Endothelial cell of umbilical vein (primary cell): Measurements from ENCODE around the gene AOX1. TPM values are rescaled to one million over a fixed set of nuclear protein-coding genes. Genes with fewer than 3 reads are reported as not detected.

Experiments used
- BruUV-seq: library from RNA; stranded (reverse); fragments of 400-500 nt; replicated peaks from 2 replicates; lab custom pipeline; 2021; lab: Mats Ljungman, UMichigan
- CTCF ChIA-PET: fragments of 300-600, 350-600 bp; sonication (Branson Sonifier 250); formaldehyde crosslinking; loops from one replicate; lab custom pipeline; 2021; ENCODE audit warnings: antibody characterized with exemption, inconsistent platforms; lab: Charles Lee
- POLR2A ChIA-PET: fragments of 300-600, 350-600 bp; sonication (Branson Sonifier 250); formaldehyde crosslinking; loops from one replicate; lab custom pipeline; 2021; ENCODE audit warnings: antibody characterized with exemption, inconsistent platforms; lab: Charles Lee
- DNase-seq: peaks from one replicate; pipeline ENCODE4 v3.0.0-alpha.2; 2011; ENCODE audit warnings: low read depth, low spot score
- FAIRE-seq: peaks from 2 replicates; lab custom pipeline; 2011; peaks lifted over from hg19 to GRCh38; lab: Jason Lieb, UNC
- H2AFZ ChIP-seq: 2 replicates; pipeline ENCODE4 v1.6.0; 2012; ENCODE audit warnings: low read depth, low read length, control low read depth, inconsistent platforms
- H3K27ac ChIP-seq: 2 replicates; pipeline ENCODE4 v1.5.1; 2011; ENCODE audit warnings: low read depth, mild to moderate bottlenecking, control low read depth, low read length, moderate library complexity; ENCODE audit not compliant: insufficient read depth
- H3K27me3 ChIP-seq, 2 experiments: 2 replicates each; pipeline versions ENCODE4 v1.6.0 to v1.6.1; 2011; ENCODE audit warnings: low read length in 2 of 2, mixed read lengths in 1 of 2; ENCODE audit not compliant: control insufficient read depth in 2 of 2, insufficient read depth in 2 of 2
- H3K36me3 ChIP-seq, 2 experiments: 2 replicates in 1 of 2; 3 replicates in 1 of 2; pipeline ENCODE4 v1.5.1; 2011; ENCODE audit warnings: low read length in 2 of 2, mild to moderate bottlenecking in 1 of 2, moderate library complexity in 1 of 2; ENCODE audit not compliant: control insufficient read depth in 2 of 2, insufficient read depth in 2 of 2; ENCODE audit errors: extremely low read depth in 1 of 2
- H3K4me1 ChIP-seq: 3 replicates; pipeline ENCODE4 v1.5.1; 2011; ENCODE audit warnings: mild to moderate bottlenecking, low read length; ENCODE audit not compliant: control insufficient read depth, insufficient read depth; ENCODE audit errors: extremely low read depth
- H3K4me2 ChIP-seq: 2 replicates; pipeline ENCODE4 v1.6.1; 2011; ENCODE audit warnings: low read length, control low read depth, mixed read lengths; ENCODE audit not compliant: insufficient read depth
- H3K4me3 ChIP-seq, 3 experiments: fragments of 200-600 bp in 1 of 3; sonication (generic), shearing (Covaris generic) in 1 of 3; replicated peaks in 1 of 3; 2 replicates each; pipeline ENCODE4 v1.5.1; 2011 to 2016; ENCODE audit warnings: control low read depth in 3 of 3, low read length in 3 of 3, mild to moderate bottlenecking in 2 of 3, inconsistent platforms in 1 of 3, low read depth in 1 of 3, moderate library complexity in 1 of 3; ENCODE audit not compliant: insufficient read depth in 1 of 3
- H3K79me2 ChIP-seq: 2 replicates; pipeline ENCODE4 v1.6.0; 2012; ENCODE audit warnings: low read length, inconsistent platforms; ENCODE audit not compliant: control insufficient read depth, insufficient read depth
- H3K9ac ChIP-seq: replicated peaks from 2 replicates; pipeline ENCODE3; 2011; ENCODE audit warnings: low read length, control low read depth; ENCODE audit not compliant: insufficient read depth; ENCODE audit errors: extremely low read depth
- H3K9me1 ChIP-seq: replicated peaks from 3 replicates; pipeline ENCODE4 v1.6.0; 2011; ENCODE audit warnings: mild to moderate bottlenecking, low read length; ENCODE audit not compliant: control insufficient read depth, insufficient read depth; ENCODE audit errors: extremely low read depth
- H3K9me3 ChIP-seq: replicated peaks from 2 replicates; pipeline ENCODE4 v1.5.1; 2012; ENCODE audit warnings: low read length, inconsistent platforms; ENCODE audit not compliant: control insufficient read depth, insufficient read depth
- H4K20me1 ChIP-seq: replicated peaks from 2 replicates; pipeline ENCODE3; 2011; ENCODE audit warnings: mild to moderate bottlenecking, low read length; ENCODE audit not compliant: control insufficient read depth, insufficient read depth; ENCODE audit errors: extremely low read depth
- CTCF ChIP-seq, 2 donors: IDR thresholded peaks; 1 replicate in 1 of 2; 2 replicates in 1 of 2; pipeline ENCODE4 v1.5.1; 2011; ENCODE audit warnings: low read length in 2 of 2, mild to moderate bottlenecking in 2 of 2, moderate library complexity in 2 of 2, control low read depth in 1 of 2, inconsistent platforms in 1 of 2, low read depth in 1 of 2; ENCODE audit not compliant: insufficient read depth in 1 of 2; ENCODE audit errors: extremely low read depth in 1 of 2
- EZH2 ChIP-seq: IDR thresholded peaks from 2 replicates; pipeline ENCODE4 v1.6.1; 2012; ENCODE audit warnings: borderline replicate concordance, low read depth, mild to moderate bottlenecking, moderate library complexity, low read length, inconsistent platforms; ENCODE audit not compliant: severe bottlenecking
- FOS ChIP-seq: IDR thresholded peaks from 2 replicates; pipeline ENCODE4 v1.6.1; 2011; ENCODE audit warnings: mild to moderate bottlenecking, low read length, moderate library complexity, borderline replicate concordance; ENCODE audit not compliant: insufficient read depth
- GATA2 ChIP-seq: IDR thresholded peaks from 2 replicates; pipeline ENCODE4 v1.7.0; 2011; ENCODE audit warnings: low read depth, mild to moderate bottlenecking, moderate library complexity, mixed read lengths, low read length; ENCODE audit not compliant: insufficient read length, insufficient read depth
- JUN ChIP-seq: IDR thresholded peaks from 2 replicates; pipeline ENCODE4 v1.6.1; 2011; ENCODE audit warnings: borderline replicate concordance, low read depth; ENCODE audit not compliant: insufficient read length, insufficient read depth
- MAX ChIP-seq: IDR thresholded peaks from 2 replicates; pipeline ENCODE4 v1.6.1; 2011; ENCODE audit not compliant: insufficient read depth, insufficient read length
- MYC ChIP-seq: IDR thresholded peaks from one replicate; pipeline ENCODE4 v1.6.1; 2011; ENCODE audit warnings: mild to moderate bottlenecking, low read depth, low read length
- POLR2A ChIP-seq: IDR thresholded peaks from 2 replicates; pipeline ENCODE4 v1.6.1; 2012; ENCODE audit warnings: low read depth, mild to moderate bottlenecking, control low read depth, low read length
- POLR2AphosphoS5 ChIP-seq: IDR thresholded peaks from 2 replicates; pipeline ENCODE4 v1.6.1; 2012; ENCODE audit warnings: low read depth, mild to moderate bottlenecking, control low read depth, low read length, moderate library complexity; ENCODE audit not compliant: insufficient read depth
- dilution Hi-C: fragments of 300-500 bp; cut with MboI; formaldehyde crosslinking; loops from one replicate; pipeline ENCODE4 v1.15.0; 2019; ENCODE audit warnings: low sequenced_read_pairs; ENCODE audit not compliant: extremely low pct_ligation_motif_present
- intact Hi-C: fragments of 100-400 bp; cut with micrococcal nuclease; formaldehyde crosslinking; loops from one replicate; pipeline ENCODE4 v1.10.0; 2022
- polyA plus RNA-seq, 4 experiments: library from polyadenylated mRNA; depleted of rRNA in 3 of 4; stranded (reverse) in 3 of 4; unstranded in 1 of 4; fragments of >200 nt; gene quantifications; 2 replicates each; pipeline versions ENCODE4 v1.2.1 to v1.2.3, GENCODE V29; 2011 to 2012; ENCODE audit warnings: missing spikeins in 1 of 4
- total RNA-seq: library from RNA; stranded (reverse); gene quantifications from 2 replicates; pipeline ENCODE4 v1.2.3, GENCODE V29; 2021

Gene AOX1
- total and polyA plus RNA-seq, 2 donors (not counting 3 experiments of a cell fraction or from before 2014, with no cell fraction given): 0.03 to 0.46 TPM

- Histone ChIP-seq H3K9me1 (no peaks in the 10 kb centered on the region), H3K27ac (no peak overlapping the region), H3K4me3 (no peak overlapping the region), H3K4me2 (no peak overlapping the region), H3K27me3 (no peaks in the 10 kb centered on the region), H3K79me2 (no peaks in the 10 kb centered on the region), H3K9ac (no peak overlapping the region), H3K36me3 (no peaks in the 10 kb centered on the region), H3K4me1 (no peaks in the 10 kb centered on the region), H4K20me1 (no peaks in the 10 kb centered on the region), H2AFZ (no peak overlapping the region), H3K9me3 (no peaks in the 10 kb centered on the region)
- intact Hi-C loops (no loop called here), dilution Hi-C loops (no loop called here)
- no peak for DNase-seq
- BruUV-seq: no TSS peak
- ChIA-PET CTCF (no interaction called here), POLR2A (no interaction called here)
- TF ChIP-seq GATA2 (no peak), JUN (no peak), MAX (no peak), EZH2 (no peak), CTCF (IDR thresholded peaks at IDR 0.05; ENCODE audit: extremely low read depth in 1 of 2, insufficient read depth in 1 of 2, low read depth in 1 of 2, low read length in 2 of 2) (no peak), POLR2A (no peak), FOS (no peak), POLR2AphosphoS5 (no peak), MYC (no peak)
- no peak for FAIRE-seq
These were observed 35.0 kb downstream of the AOX1 start for GRCh38 chr2:200620606-200621390.
